SIG-M5 treated with dmso at 0.1 percent for 504 hours (cell line): ENCODE results near the gene KRTAP2-1.
"Not testable (repeated sequence)": the region's sequence is repeated elsewhere in the genome, so short reads cannot be mapped to it uniquely, and the experiment has no call there.

Source experiments
- DNase-seq: peaks from one replicate; lab custom pipeline; 2025; ENCODE audit not compliant: unreplicated experiment; lab: John Stamatoyannopoulos, UW

KRTAP2-1 gene

GRCh38 chr17:41058741-41059140 lies 11.6 kb upstream of the KRTAP2-1 start:
- DNase-seq = no peak

DNA sequence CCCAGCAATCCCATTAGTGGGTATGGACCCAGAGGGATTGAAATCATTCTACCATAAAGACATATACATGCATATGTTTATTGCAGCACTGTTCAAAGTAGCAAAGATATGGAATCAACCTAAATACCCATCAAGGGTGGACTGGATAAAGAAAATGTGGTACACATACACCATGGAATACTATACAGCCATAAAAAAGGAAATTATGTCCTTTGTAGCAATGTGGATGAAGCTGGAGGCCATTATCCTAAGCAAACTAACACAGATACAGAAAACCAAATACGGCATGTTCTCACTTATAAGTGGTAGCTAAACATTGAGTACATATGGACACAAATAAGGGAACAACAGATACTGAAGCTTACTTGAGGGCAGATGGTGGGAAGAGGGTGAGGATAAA lies 10.4 kb upstream of the KRTAP2-1 start:
- no peak for DNase-seq

DNA sequence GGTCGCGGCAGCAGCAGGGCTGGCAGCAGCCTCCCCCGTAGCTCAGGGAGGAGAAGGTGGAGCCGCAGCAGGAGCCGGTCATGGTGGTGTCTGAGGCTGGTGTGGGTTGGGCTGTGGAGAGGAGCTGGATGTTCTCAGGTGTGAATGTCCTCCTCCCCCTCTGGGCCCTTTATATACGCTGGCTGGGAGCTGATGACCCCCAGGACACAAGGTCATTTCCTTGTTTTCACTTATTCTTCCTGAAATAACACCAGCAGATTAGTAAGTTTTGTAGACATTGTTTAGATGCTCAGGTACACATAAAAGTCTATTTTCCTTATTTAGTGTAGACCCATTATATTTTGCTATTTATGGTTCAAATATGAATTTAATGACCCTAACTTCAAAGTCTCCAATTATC lies 8.0 kb upstream of the KRTAP2-1 start, which contains the start of gene KRTAP2-2:
Gene KRTAP2-2, minus strand, starts transcription at position 101 of the 400 bp plus-strand sequence. Its CDS starts 19 bp downstream, at position 82.
- not testable (repeated sequence) for DNase-seq

DNA sequence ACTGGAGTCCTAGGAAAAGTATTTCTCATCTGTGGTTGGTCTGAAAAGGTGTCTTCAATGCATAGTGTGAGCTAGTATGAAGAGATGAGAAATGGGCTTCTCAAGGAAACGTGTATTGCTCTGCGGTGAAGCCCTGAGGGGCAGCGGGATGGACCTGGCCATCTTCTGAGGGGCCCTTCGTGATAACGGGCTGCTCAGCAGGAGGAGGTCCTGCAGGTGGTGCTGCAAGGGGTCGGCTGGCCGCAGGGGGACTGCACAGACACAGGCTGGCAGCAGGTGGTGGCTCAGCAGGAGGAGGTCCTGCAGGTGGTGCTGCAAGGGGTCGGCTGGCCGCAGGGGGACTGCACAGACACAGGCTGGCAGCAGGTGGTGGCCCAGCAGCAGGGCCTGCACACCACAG lies 7.4 kb upstream of the KRTAP2-1 start:
- DNase-seq = not testable (repeated sequence)

GRCh38 chr17:41054025-41054424 lies 6.9 kb upstream of the KRTAP2-1 start:
- DNase-seq = no peak

DNA sequence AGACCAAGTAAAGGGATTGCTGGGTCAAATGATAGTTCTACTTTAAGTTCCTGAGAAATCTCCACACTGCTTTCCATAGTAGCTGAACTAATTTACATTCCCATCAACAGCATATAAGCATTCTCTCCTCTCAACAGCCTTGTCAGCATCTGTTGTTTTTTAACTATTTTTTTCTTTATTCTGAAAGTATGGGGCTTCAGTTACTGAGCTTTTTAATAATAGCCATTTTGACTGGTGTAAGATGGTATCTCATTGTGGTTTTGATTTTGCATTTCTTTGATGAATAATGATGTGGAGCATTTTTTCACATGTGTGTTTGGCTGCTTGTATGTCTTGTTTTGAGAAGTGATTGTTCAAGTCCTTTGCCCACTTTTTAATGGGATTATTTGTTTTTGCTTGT lies 5.5 kb upstream of the KRTAP2-1 start:
- DNase-seq = no peak

GRCh38 chr17:41049110-41049509 lies 2.0 kb upstream of the KRTAP2-1 start:
- no peak for DNase-seq

GRCh38 chr17:41048441-41048840 lies 1.3 kb upstream of the KRTAP2-1 start:
- no peak for DNase-seq

DNA sequence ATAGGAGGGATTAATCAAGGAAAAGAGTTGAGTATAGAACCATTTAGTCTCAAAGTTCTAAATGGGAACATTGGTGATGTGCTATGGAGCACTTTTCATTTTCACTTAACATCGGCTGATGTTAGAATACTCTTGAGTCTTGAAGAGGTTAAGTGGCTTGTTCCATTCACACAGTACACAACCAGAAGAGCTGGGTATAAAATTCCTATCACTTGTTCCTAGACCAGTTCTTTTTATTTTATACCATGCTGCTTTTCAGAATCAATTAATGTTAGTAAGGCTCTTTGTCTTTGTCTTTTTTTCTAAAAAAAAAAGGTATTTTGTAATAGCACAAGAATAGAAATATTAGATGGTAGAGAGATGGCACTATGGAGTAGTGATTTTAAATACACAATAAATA lies 4.2 kb downstream of the KRTAP2-1 start:
- no peak for DNase-seq

- DNase-seq = not testable (repeated sequence)
These were observed 6.1 kb downstream of the KRTAP2-1 start, which contains the start of gene KRTAP1-1 for GRCh38 chr17:41040783-41041571. TSS of gene KRTAP1-1 (minus strand) at chr17:41041450. CDS start at chr17:41041397, 53 bp downstream.

DNA sequence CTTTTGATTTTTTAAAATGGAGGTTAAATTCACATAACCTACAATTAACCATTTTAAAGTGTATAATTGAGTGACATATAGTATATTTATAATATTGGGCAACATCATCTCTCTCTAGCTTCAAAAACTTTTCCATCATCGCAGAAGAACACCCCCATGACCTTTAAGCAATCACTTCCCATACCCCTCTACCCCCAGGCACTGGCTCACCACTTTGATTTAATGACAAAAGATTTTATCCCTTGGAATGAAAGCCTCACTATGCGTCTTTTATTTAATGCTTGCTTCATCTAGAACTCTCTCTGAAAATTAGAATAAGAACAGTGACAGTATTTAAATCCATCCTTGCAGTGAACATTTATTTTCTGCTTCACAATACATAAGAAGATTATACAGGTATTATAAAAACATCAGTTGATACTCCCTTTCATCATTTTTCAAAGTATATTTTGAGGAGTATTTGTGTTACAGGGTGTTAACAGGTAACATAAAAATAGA lies 9.2 kb downstream of the KRTAP2-1 start:
- DNase-seq = no peak

GRCh38 chr17:41034346-41034935 lies 12.7 kb downstream of the KRTAP2-1 start, which contains the start of gene KRTAP1-3:
TSS of gene KRTAP1-3 (minus strand) at chr17:41034874. CDS start at chr17:41034821, 53 bp downstream.
- DNase-seq = not testable (repeated sequence)

DNA sequence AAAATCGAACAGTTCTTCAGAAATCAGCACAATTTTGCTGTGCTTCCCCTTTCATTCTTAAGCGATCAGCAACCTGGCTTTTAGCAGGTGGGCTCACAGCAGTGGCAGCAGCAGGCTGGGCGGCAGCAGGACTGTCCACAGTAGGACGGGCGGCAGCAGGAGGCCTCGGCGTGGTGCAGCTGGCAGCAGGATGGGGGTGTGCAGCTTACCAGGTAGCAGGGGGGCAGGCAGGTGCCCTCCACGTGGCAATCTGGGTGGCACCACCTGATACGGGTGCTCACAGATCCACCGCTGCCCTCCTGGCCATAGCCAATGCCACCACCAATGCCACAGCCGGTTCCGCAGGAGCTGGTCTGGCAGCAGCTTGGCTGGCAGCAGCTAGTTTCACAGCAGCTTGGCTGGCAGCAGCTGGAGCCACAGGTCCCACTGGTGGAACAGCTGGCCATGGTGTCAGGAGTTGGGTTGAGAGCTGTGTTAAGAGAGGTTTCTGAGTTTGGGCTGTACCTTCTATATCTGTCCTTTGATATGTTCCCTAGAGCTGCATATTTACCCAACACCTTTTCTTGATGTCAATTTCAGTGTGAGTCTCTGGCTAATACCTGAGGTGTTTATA lies 17.4 kb downstream of the KRTAP2-1 start, which contains the start of gene KRTAP1-4:
Gene KRTAP1-4, minus strand, starts transcription at position 563 of the 613 bp plus-strand sequence. Its CDS starts 117 bp downstream, at position 446.
- DNase-seq = no peak

DNA sequence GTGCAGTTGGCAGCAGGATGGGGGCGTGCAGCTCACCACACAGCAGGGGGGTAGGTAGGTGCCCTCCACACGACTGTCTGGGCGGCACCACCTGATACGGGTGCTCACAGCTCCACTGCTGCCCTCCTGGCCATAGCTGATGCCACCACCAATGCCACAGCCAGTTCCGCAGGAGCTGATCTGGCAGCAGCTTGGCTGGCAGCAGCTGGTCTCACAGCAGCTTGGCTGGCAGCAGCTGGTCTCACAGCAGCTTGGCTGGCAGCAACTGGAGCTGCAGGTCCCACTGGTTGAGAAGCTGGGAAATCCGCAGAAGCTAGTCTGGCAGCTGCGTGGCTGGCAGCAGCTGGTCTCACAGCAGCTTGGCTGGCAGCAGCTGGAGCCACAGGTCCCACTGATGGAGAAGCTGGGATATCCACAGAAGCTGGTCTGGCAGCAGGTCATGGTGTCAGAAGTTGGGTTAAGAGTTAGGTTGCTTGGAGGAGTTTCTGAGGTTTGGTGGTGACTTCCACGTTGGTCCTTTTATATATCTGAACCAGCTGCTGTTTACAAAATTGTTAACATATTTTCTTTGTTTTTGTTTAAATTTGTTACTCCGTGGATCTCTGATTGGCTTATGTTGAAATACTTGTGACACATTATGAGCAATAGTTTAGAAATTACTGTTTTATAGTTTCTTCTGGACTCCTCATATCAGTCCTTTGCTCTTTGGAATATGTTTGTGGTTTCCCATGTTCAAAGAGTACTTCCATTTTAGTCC lies 20.2 kb downstream of the KRTAP2-1 start, which contains the start of gene KRTAP1-5:
Gene KRTAP1-5, minus strand, starts transcription at position 494 of the 757 bp plus-strand sequence. Its CDS starts 53 bp downstream, at position 441.
- no peak for DNase-seq

- DNase-seq = no peak
These were observed 22.4 kb downstream of the KRTAP2-1 start for GRCh38 chr17:41024697-41025096.

DNA sequence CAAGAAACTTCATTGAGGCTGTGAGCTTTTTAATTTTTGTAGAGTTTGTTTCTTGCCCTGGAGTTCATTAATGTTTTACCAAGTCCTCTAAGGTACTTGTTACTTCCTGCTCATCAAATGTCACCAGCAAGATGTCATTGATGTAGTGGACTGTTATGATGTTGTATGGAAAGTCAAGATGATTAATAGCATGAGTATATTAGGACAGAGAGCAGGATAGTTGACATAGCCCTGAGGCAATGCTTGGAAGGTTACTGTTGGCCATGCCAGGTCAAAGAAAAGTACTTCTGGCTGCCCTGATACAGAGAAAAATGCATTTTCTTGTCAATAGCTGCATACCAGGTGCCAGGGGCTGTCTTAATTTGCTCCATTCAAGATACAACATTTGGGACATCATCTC lies 26.8 kb downstream of the KRTAP2-1 start:
- DNase-seq = no peak

DNA sequence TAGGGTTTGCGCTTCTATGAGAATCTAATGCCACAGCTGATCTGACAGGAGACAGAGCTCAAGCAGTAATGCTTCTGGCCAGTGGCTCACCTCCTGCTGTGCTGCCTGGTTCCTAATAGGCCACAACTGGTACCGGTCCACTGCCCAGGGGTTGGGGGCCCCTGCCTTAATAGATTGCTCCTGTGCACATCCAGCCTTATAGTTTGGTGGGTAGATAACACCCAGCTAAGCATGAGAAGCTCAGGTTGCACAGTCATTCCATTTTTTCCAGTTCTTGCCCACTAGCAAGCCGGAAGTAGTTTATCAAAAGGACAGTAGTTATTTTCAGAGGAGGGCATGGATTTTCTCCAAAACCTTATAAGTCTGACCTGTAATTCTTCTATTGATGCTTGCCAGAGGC lies 27.7 kb downstream of the KRTAP2-1 start:
- no peak for DNase-seq

DNA sequence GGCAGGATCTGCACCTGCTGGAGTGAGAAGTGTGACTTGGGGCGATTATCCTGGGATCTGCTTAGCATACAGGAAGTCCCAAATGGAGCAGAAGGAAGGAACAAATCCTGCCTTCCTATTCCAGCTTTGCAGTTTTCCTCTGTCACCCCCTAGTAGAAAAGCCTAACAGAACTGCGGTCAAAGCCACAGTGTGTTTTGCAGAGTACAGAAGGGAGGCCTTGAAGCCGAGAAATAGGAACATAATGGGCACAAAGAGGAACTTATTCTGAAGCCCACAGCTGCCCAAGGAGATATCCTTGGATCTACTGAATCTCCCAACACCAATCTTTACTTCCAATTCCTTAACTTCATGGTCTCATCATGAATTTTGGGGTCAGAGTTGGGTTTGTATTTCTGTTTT lies 28.6 kb downstream of the KRTAP2-1 start:
- no peak for DNase-seq

- DNase-seq = no peak
These were observed 30.4 kb downstream of the KRTAP2-1 start for GRCh38 chr17:41016578-41017215.

DNA sequence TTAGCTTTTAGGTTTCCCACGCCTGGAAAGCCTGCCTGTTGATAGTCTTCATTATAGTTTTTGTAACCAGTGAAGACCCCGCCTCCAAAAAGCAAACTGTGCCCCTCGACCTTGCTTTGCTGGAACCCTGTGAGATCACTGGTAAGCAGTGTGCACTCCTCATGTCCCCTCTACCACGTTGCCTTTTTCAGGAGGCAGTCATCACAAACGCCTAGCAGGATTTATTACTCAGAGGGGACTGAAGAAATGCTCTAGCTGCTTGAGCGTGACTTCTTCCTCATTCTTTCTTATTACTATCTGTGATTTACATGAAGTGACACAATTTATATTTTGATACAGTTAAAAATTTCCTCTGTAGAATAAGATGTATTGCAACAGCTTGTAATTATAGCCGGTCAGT lies 31.7 kb downstream of the KRTAP2-1 start:
- DNase-seq = no peak
